IMR-90 (cell line): ENCODE measurements around the gene RGP1. TPM values are rescaled to one million over a fixed set of nuclear protein-coding genes. Genes with fewer than 3 reads are reported as not detected.

Experiments
- ATAC-seq: fragments of 200-7000 bp; cut with Tn5 transposase; 2 replicates; pipeline ENCODE4 v1.9.1; 2020; ENCODE audit warnings: low read depth, mild to moderate bottlenecking, moderate library complexity
- BruUV-seq: library from RNA; stranded (reverse); fragments of 400-500 nt; replicated peaks from 2 replicates; lab custom pipeline; 2021; lab: Mats Ljungman, UMichigan
- CTCF ChIA-PET: fragments of 300-600 bp; formaldehyde crosslinking; extraction: SDS; loops from one replicate; lab custom pipeline; 2021; ENCODE audit warnings: antibody characterized with exemption; lab: Yijun Ruan, JAX
- POLR2A ChIA-PET: fragments of 300-600 bp; sonication (Branson Sonifier 250); formaldehyde crosslinking; loops from one replicate; lab custom pipeline; 2022; ENCODE audit warnings: antibody characterized with exemption; ENCODE audit not compliant: unreplicated experiment; lab: Charles Lee
- DNase-seq: peaks from one replicate; pipeline ENCODE4 v3.0.0; 2013
- H2AFZ ChIP-seq: replicated peaks from 2 replicates; pipeline ENCODE3; 2013; ENCODE audit warnings: low read length, mild to moderate bottlenecking; ENCODE audit not compliant: poor library complexity
- H2AK5ac ChIP-seq: 2 replicates; pipeline ENCODE4 v1.6.1; 2013; ENCODE audit warnings: low read depth, low read length, inconsistent platforms
- H2AK9ac ChIP-seq: replicated peaks from 2 replicates; pipeline ENCODE3; 2013; ENCODE audit warnings: mild to moderate bottlenecking, low read depth, low read length, moderate library complexity; ENCODE audit not compliant: poor library complexity
- H2BK120ac ChIP-seq: 2 replicates; pipeline ENCODE4 v1.6.1; 2013; ENCODE audit warnings: low read depth, low read length, inconsistent platforms
- H2BK15ac ChIP-seq: 3 replicates; pipeline ENCODE4 v1.6.1; 2013; ENCODE audit warnings: low read depth, low read length, inconsistent platforms
- H2BK20ac ChIP-seq: 2 replicates; pipeline ENCODE4 v1.6.1; 2013; ENCODE audit warnings: low read depth, mild to moderate bottlenecking, inconsistent platforms, low read length, moderate library complexity
- H2BK5ac ChIP-seq: 2 replicates; pipeline ENCODE4 v1.6.1; 2013; ENCODE audit warnings: mild to moderate bottlenecking, low read depth, low read length, inconsistent platforms; ENCODE audit not compliant: poor library complexity, severe bottlenecking
- H3K14ac ChIP-seq: replicated peaks from 2 replicates; pipeline ENCODE4 v1.6.1; 2013; ENCODE audit warnings: low read depth, low read length, inconsistent platforms
- H3K18ac ChIP-seq: 2 replicates; pipeline ENCODE4 v1.6.1; 2013; ENCODE audit warnings: low read depth, low read length, control low read depth
- H3K23ac ChIP-seq: 2 replicates; pipeline ENCODE4 v1.6.1; 2013; ENCODE audit warnings: low read depth, low read length, inconsistent platforms
- H3K27ac ChIP-seq: 2 replicates; pipeline ENCODE4 v1.5.1; 2013; ENCODE audit warnings: mild to moderate bottlenecking, control low read depth, low read length; ENCODE audit not compliant: insufficient read depth
- H3K27me3 ChIP-seq: 2 replicates; pipeline ENCODE4 v1.6.1; 2013; ENCODE audit warnings: low read length; ENCODE audit not compliant: control insufficient read depth, insufficient read depth
- H3K36me3 ChIP-seq: 2 replicates; pipeline ENCODE4 v1.6.1; 2013; ENCODE audit warnings: low read length, mixed read lengths; ENCODE audit not compliant: control insufficient read depth, insufficient read depth
- H3K4ac ChIP-seq: 2 replicates; pipeline ENCODE4 v1.6.1; 2013; ENCODE audit warnings: low read depth, low read length, inconsistent platforms
- H3K4me1 ChIP-seq: 2 replicates; pipeline ENCODE4 v1.6.1; 2013; ENCODE audit warnings: low read length, mixed read lengths; ENCODE audit not compliant: control insufficient read depth, insufficient read depth
- H3K4me2 ChIP-seq: 2 replicates; pipeline ENCODE4 v1.6.1; 2013; ENCODE audit warnings: low read depth, mild to moderate bottlenecking, control low read depth, low read length, moderate library complexity
- H3K4me3 ChIP-seq: 2 replicates; pipeline ENCODE4 v1.5.1; 2013; ENCODE audit warnings: low read depth, mild to moderate bottlenecking, control low read depth, low read length, moderate library complexity; ENCODE audit not compliant: insufficient read depth
- H3K56ac ChIP-seq: 2 replicates; pipeline ENCODE4 v1.6.1; 2013; ENCODE audit warnings: low read length, inconsistent platforms; ENCODE audit not compliant: insufficient read depth; ENCODE audit errors: extremely low read depth
- H3K79me1 ChIP-seq, 2 experiments: 2 replicates each; pipeline ENCODE4 v1.6.1; 2013; ENCODE audit warnings: low read length in 2 of 2, inconsistent platforms in 1 of 2, low read depth in 1 of 2
- H3K9ac ChIP-seq: 2 replicates; pipeline ENCODE4 v1.6.1; 2013; ENCODE audit warnings: low read depth, low read length, control low read depth
- H3K9me1 ChIP-seq: 2 replicates; pipeline ENCODE4 v1.6.1; 2013; ENCODE audit warnings: low read length, inconsistent platforms; ENCODE audit not compliant: insufficient read depth
- H3K9me3 ChIP-seq: 2 replicates; pipeline ENCODE4 v1.6.1; 2013; ENCODE audit warnings: low read length; ENCODE audit not compliant: control insufficient read depth, insufficient read depth
- H4K20me1 ChIP-seq: 2 replicates; pipeline ENCODE4 v1.6.1; 2013; ENCODE audit warnings: low read length, inconsistent platforms; ENCODE audit not compliant: insufficient read depth
- H4K5ac ChIP-seq: 2 replicates; pipeline ENCODE4 v1.6.1; 2013; ENCODE audit warnings: mild to moderate bottlenecking, low read depth, low read length, control low read depth
- H4K8ac ChIP-seq, 2 experiments: 2 replicates each; pipeline ENCODE4 v1.6.1; 2013; ENCODE audit warnings: low read depth in 2 of 2, low read length in 2 of 2, control low read depth in 1 of 2, inconsistent platforms in 1 of 2
- H4K91ac ChIP-seq: 2 replicates; pipeline ENCODE4 v1.6.1; 2013; ENCODE audit warnings: low read depth, low read length, inconsistent platforms; ENCODE audit not compliant: insufficient read depth
- BHLHE40 ChIP-seq: fragments of 150-350 bp; IDR thresholded peaks from 2 replicates; pipeline ENCODE4 v1.6.1; 2016; ENCODE audit warnings: mild to moderate bottlenecking, low read depth, low read length
- CEBPB ChIP-seq: IDR thresholded peaks from 2 replicates; pipeline ENCODE4 v1.6.1; 2012; ENCODE audit warnings: low read depth, low read length, improper control_type of control experiment
- CHD1 ChIP-seq: IDR thresholded peaks from 2 replicates; pipeline ENCODE4 v1.6.1; 2012; ENCODE audit warnings: low read depth, low read length, improper control_type of control experiment
- CTCF ChIP-seq: conservative IDR thresholded peaks from 2 replicates; pipeline ENCODE4 v1.5.1; 2012; ENCODE audit warnings: mild to moderate bottlenecking, low read depth, low read length, improper control_type of control experiment
- FOS ChIP-seq: fragments of 150-350 bp; IDR thresholded peaks from 2 replicates; pipeline ENCODE4 v1.6.1; 2016; ENCODE audit warnings: low read depth, low read length
- MAFK ChIP-seq: IDR thresholded peaks from 2 replicates; pipeline ENCODE4 v1.6.1; 2012; ENCODE audit warnings: low read depth, low read length, improper control_type of control experiment
- MAZ ChIP-seq: IDR thresholded peaks from 2 replicates; pipeline ENCODE4 v1.6.1; 2012; ENCODE audit warnings: low read depth, mild to moderate bottlenecking, low read length, improper control_type of control experiment, moderate library complexity, borderline replicate concordance
- MXI1 ChIP-seq: IDR thresholded peaks from 2 replicates; pipeline ENCODE4 v1.6.1; 2012; ENCODE audit warnings: low read depth, mild to moderate bottlenecking, low read length, moderate library complexity, borderline replicate concordance
- NFE2L2 ChIP-seq: fragments of 150-350 bp; IDR thresholded peaks from 2 replicates; pipeline ENCODE4 v1.6.1; 2016; ENCODE audit warnings: low read depth, mild to moderate bottlenecking, low read length
- POLR2A ChIP-seq: IDR thresholded peaks from 2 replicates; pipeline ENCODE4 v1.6.1; 2012; ENCODE audit warnings: mild to moderate bottlenecking, low read depth, low read length
- RAD21 ChIP-seq: IDR thresholded peaks from 2 replicates; pipeline ENCODE4 v1.6.1; 2012; ENCODE audit warnings: low read length, improper control_type of control experiment
- RCOR1 ChIP-seq: IDR thresholded peaks from 2 replicates; pipeline ENCODE4 v1.6.1; 2012; ENCODE audit warnings: mild to moderate bottlenecking, low read length, improper control_type of control experiment; ENCODE audit not compliant: insufficient replicate concordance
- RFX5 ChIP-seq: IDR thresholded peaks from 2 replicates; pipeline ENCODE4 v1.8.0; 2012; ENCODE audit warnings: low read depth, mild to moderate bottlenecking, low read length, moderate library complexity
- SMC3 ChIP-seq: fragments of 150-350 bp; IDR thresholded peaks from 2 replicates; pipeline ENCODE4 v1.6.1; 2016; ENCODE audit warnings: low read depth, mild to moderate bottlenecking, antibody characterized with exemption, low read length, moderate library complexity
- USF2 ChIP-seq: fragments of 150-350 bp; IDR thresholded peaks from 2 replicates; pipeline ENCODE4 v1.6.1; 2017; ENCODE audit warnings: mild to moderate bottlenecking, antibody characterized with exemption, low read length, low read depth
- WGBS, 2 experiments: methylation state at CpG; one replicate each; pipeline versions ENCODE4 v1.1.5 to v1.1.7; 2013; ENCODE audit warnings: missing lambda C conversion rate in 2 of 2; ENCODE audit not compliant: insufficient read length in 1 of 2; ENCODE audit errors: extremely low coverage in 2 of 2; 5-methylcytosine and 5-hydroxymethylcytosine counted together
- dilution Hi-C: fragments of 300-500 bp; cut with HindIII; formaldehyde crosslinking; loops from one replicate; pipeline ENCODE4 v1.14.3; 2018; ENCODE audit warnings: low sequenced_read_pairs; ENCODE audit not compliant: unreplicated experiment
- in situ Hi-C: fragments of 300-500 bp; cut with MboI; formaldehyde crosslinking; loops from 3 replicates; pipeline ENCODE4 v1.14.3; 2019; ENCODE audit warnings: low sequenced_read_pairs, inconsistent platforms, mixed read lengths
- intact Hi-C: fragments of 100-400 bp; cut with micrococcal nuclease; formaldehyde crosslinking; loops from 2 replicates; pipeline ENCODE4 v1.10.0; 2022
- polyA plus RNA-seq, 3 experiments: library from polyadenylated mRNA; depleted of rRNA; stranded (reverse); fragments of >200 nt; gene quantifications; 2 replicates each; pipeline ENCODE4 v1.2.3, GENCODE V29; 2012; ENCODE audit warnings: low replicate concordance in 1 of 3
- total RNA-seq: library from RNA; depleted of rRNA; stranded (reverse); fragments of >200 nt; gene quantifications from 2 replicates; pipeline ENCODE4 v1.2.3, GENCODE V29; 2012
- TF ChIP-seq, protein P1 (sequence below): fragments of 150-350 bp; IDR thresholded peaks from 2 replicates; pipeline ENCODE4 v1.6.1; 2016; ENCODE audit warnings: low read depth, mild to moderate bottlenecking, low read length, moderate library complexity, borderline replicate concordance

RGP1 gene
- total and polyA plus RNA-seq, 2 of the 4 experiments (the other 2 are of a cell fraction): 10.2 to 14.3 TPM

DNA sequence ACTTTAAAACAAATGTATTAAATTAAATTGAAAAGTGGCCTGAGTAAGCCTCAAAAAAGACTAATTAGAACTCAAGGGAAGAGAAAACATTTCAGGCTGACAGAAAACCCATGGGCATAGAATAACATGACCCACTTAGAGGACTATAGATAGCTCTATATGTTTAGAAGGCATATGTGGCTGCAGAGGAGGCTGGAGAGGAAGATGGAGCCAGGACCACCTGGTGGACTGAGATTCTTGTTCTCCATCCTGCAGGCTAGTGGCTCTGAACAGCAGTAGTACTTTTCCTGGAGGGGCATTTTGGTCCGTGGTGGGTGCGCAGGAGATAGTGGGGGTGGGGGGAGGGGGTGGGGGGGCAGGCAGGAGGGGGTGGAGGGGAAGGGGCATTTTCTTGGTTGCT is 32.0 kb downstream of the RGP1 start:
- no peak for ATAC-seq
- H2AK9ac ChIP-seq: no peak overlapping the region
- POLR2A ChIA-PET: no interaction called here
- H4K5ac ChIP-seq: no peak overlapping the region
- H4K20me1 ChIP-seq: no peaks in the 10 kb centered on the region
- no peak overlapping the region for H2AK5ac ChIP-seq
- no peak overlapping the region for H3K27ac ChIP-seq
- H3K9me3 ChIP-seq: no peaks in the 10 kb centered on the region
- no peaks in the 10 kb centered on the region; the same call in 1 of the 2 replicates for H3K9me1 ChIP-seq
- no peak overlapping the region for H2BK5ac ChIP-seq
- no peak overlapping the region for H4K91ac ChIP-seq
- no TSS peak for BruUV-seq
- intact Hi-C loops: no loop called here
- in situ Hi-C loops: no loop called here
- H3K79me1 ChIP-seq: no peaks in the 10 kb centered on the region
- H2BK20ac ChIP-seq: no peak overlapping the region
- no peak overlapping the region for H3K23ac ChIP-seq
- peaks cover 42% of the 10 kb centered on the region for H3K27me3 ChIP-seq
- no peak for DNase-seq
- TF ChIP-seq CEBPB (no peak), MAZ (no peak), CTCF (no peak), FOS (no peak), SMC3 (no peak), MAFK (no peak), RAD21 (no peak), RCOR1 (no peak), BHLHE40 (no peak), MXI1 (no peak), POLR2A (no peak), NFE2L2 (no peak), USF2 (no peak), RFX5 (no peak), CHD1 (no peak)
- TF ChIP-seq, protein P1, sequence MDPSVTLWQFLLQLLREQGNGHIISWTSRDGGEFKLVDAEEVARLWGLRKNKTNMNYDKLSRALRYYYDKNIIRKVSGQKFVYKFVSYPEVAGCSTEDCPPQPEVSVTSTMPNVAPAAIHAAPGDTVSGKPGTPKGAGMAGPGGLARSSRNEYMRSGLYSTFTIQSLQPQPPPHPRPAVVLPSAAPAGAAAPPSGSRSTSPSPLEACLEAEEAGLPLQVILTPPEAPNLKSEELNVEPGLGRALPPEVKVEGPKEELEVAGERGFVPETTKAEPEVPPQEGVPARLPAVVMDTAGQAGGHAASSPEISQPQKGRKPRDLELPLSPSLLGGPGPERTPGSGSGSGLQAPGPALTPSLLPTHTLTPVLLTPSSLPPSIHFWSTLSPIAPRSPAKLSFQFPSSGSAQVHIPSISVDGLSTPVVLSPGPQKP: no peak
- dilution Hi-C loops: no loop called here
- no peak overlapping the region for H3K4me3 ChIP-seq
- H2BK15ac ChIP-seq: no peak overlapping the region
- CTCF ChIA-PET: no interaction called here
- WGBS, 2 experiments: no CpG with 5 or more reads among the region's 2 CpGs
- H3K14ac ChIP-seq: no peak overlapping the region
- H2AFZ ChIP-seq: no peak overlapping the region
- no peak overlapping the region for H3K4ac ChIP-seq
- no peaks in the 10 kb centered on the region for H3K36me3 ChIP-seq
- H3K56ac ChIP-seq: no peak overlapping the region
- H2BK120ac ChIP-seq: no peak overlapping the region
- no peak overlapping the region for H3K9ac ChIP-seq
- no peak overlapping the region for H4K8ac ChIP-seq
- H3K4me2 ChIP-seq: no peak overlapping the region
- no peaks in the 10 kb centered on the region for H3K4me1 ChIP-seq
- no peak overlapping the region for H3K18ac ChIP-seq
